Measurements from ENCODE around the gene C2orf69. TPM values are rescaled to one million over a fixed set of nuclear protein-coding genes. Genes with fewer than 3 reads are reported as not detected.
"Not testable (repeated sequence)": the region's sequence is repeated elsewhere in the genome, so short reads cannot be mapped to it uniquely, and the experiment has no call there.

The C2orf69 gene
- total and polyA plus RNA-seq, 9 donors, result 4.4 to 12.6 (median 9.6) TPM

- WGBS, 3 donors, result 40 to 46% (median 43%) methylated on average over 18 of the region's 18 CpGs
- H3K4me3 ChIP-seq, result peak overlapping the region; percentile 92
- H3K27ac ChIP-seq, result no peak overlapping the region
- TF ChIP-seq EP300 (IDR thresholded peaks at IDR 0.05), result no peak
- no peak for TF ChIP-seq POLR2A (IDR thresholded peaks at IDR 0.05)
- TF ChIP-seq, protein P1, sequence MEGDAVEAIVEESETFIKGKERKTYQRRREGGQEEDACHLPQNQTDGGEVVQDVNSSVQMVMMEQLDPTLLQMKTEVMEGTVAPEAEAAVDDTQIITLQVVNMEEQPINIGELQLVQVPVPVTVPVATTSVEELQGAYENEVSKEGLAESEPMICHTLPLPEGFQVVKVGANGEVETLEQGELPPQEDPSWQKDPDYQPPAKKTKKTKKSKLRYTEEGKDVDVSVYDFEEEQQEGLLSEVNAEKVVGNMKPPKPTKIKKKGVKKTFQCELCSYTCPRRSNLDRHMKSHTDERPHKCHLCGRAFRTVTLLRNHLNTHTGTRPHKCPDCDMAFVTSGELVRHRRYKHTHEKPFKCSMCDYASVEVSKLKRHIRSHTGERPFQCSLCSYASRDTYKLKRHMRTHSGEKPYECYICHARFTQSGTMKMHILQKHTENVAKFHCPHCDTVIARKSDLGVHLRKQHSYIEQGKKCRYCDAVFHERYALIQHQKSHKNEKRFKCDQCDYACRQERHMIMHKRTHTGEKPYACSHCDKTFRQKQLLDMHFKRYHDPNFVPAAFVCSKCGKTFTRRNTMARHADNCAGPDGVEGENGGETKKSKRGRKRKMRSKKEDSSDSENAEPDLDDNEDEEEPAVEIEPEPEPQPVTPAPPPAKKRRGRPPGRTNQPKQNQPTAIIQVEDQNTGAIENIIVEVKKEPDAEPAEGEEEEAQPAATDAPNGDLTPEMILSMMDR (IDR thresholded peaks at IDR 0.05), result no peak
- H3K27me3 ChIP-seq, result no peaks in the 10 kb centered on the region
- no peak for DNase-seq
- H3K4me1 ChIP-seq (ENCODE audit: insufficient read depth), result peaks cover 3% of the 10 kb centered on the region
- intact Hi-C loops (cut with DNase I), result no loop called here
- no peaks in the 10 kb centered on the region for H3K36me3 ChIP-seq
- H3K9me3 ChIP-seq, result no peaks in the 10 kb centered on the region
These were observed 598 bp upstream of the C2orf69 start for GRCh38 chr2:199910338-199911051.

DNA sequence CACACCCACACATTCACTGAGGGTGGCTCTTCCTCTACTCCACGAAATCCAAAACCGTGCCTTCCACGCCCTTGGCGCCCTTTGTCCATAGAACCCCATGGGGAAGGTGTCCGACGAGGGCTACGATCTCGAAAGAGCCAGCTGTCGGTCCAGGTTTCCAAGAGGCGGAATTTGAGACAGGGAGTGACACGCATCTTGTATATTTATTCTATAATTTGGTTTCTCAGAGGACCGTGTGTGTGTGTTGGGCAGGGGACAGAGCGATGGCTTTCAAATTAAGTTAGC lies 726 bp downstream of the C2orf69 start:
- Histone ChIP-seq H3K4me3 (peak overlapping the region; percentile 92), H3K4me1 (ENCODE audit: insufficient read depth) (peaks cover 3% of the 10 kb centered on the region), H3K36me3 (no peaks in the 10 kb centered on the region), H3K9me3 (no peaks in the 10 kb centered on the region), H3K27me3 (no peaks in the 10 kb centered on the region), H3K27ac (peak overlapping the region in 1 of 2 donors; percentile 94)
- DNase-seq, result no peak
- intact Hi-C loops (cut with DNase I), result no loop called here
- 0 to 1% (median 1%) methylated on average over 13 of the region's 13 CpGs for WGBS, 3 donors
- TF ChIP-seq, protein P1 (IDR thresholded peaks at IDR 0.05), result no peak

- peak overlapping the region; percentile 92 for H3K4me3 ChIP-seq
- H3K4me1 ChIP-seq (ENCODE audit: insufficient read depth); intact Hi-C loops (cut with DNase I); H3K27ac ChIP-seq; H3K9me3 ChIP-seq; H3K36me3 ChIP-seq; H3K27me3 ChIP-seq: not testable (repeated sequence)
- peak in 1 of 5 donors; percentile 22 for DNase-seq
- WGBS, 3 donors, result 91 to 93% (median 92%) methylated on average over 12 of the region's 12 CpGs
These were observed 1.5 kb downstream of the C2orf69 start for GRCh38 chr2:199912553-199913114.

- H3K9me3 ChIP-seq, result no peaks in the 10 kb centered on the region
- intact Hi-C loops (cut with DNase I), result no loop called here
- 70 to 81% (median 77%) methylated on average over 2 of the region's 2 CpGs for WGBS, 3 donors
- no peak overlapping the region for H3K27ac ChIP-seq
- H3K36me3 ChIP-seq, result no peaks in the 10 kb centered on the region
- TF ChIP-seq, protein P1 (IDR thresholded peaks at IDR 0.05), result no peak
- TF ChIP-seq POLR2A (IDR thresholded peaks at IDR 0.05), result no peak
- no peak for TF ChIP-seq EP300 (IDR thresholded peaks at IDR 0.05)
- H3K27me3 ChIP-seq, result no peaks in the 10 kb centered on the region
- no peak overlapping the region for H3K4me3 ChIP-seq
- DNase-seq, result no peak
- H3K4me1 ChIP-seq (ENCODE audit: insufficient read depth), result peaks cover 3% of the 10 kb centered on the region
These were observed 3.4 kb downstream of the C2orf69 start for GRCh38 chr2:199914372-199914958.

- Histone ChIP-seq H3K4me3 (no peak overlapping the region), H3K9me3 (no peaks in the 10 kb centered on the region), H3K27ac (no peak overlapping the region), H3K4me1 (ENCODE audit: insufficient read depth) (peaks cover 3% of the 10 kb centered on the region), H3K36me3 (no peaks in the 10 kb centered on the region), H3K27me3 (no peaks in the 10 kb centered on the region)
- intact Hi-C loops (cut with DNase I), result no loop called here
- TF ChIP-seq, protein P1 (IDR thresholded peaks at IDR 0.05), result no peak
- no peak for TF ChIP-seq POLR2A (IDR thresholded peaks at IDR 0.05)
- TF ChIP-seq EP300 (IDR thresholded peaks at IDR 0.05), result no peak
- 95 to 99% (median 98%) methylated on average over 4 of the region's 4 CpGs for WGBS, 3 donors
- DNase-seq, result no peak
These were observed 5.9 kb downstream of the C2orf69 start for GRCh38 chr2:199916980-199917379.

Data from ovary (tissue), 9 donors.